SK-N-SH treated with all-trans-retinoic acid at 6 μM for 48 hours (cell line): ENCODE data around the gene ADAM19.

Experiments
- ATAC-seq: fragments of 200-7000 bp; cut with Tn5 transposase; 3 replicates; pipeline ENCODE4 v1.9.1; 2020; ENCODE audit warnings: mild to moderate bottlenecking, moderate library complexity
- ARNTL ChIP-seq: fragments of 450-650 bp; formaldehyde crosslinking; IDR thresholded peaks from 2 replicates; pipeline ENCODE4 v1.5.0; 2020; ENCODE audit warnings: low read depth, mild to moderate bottlenecking, moderate library complexity, borderline replicate concordance
- BACH2 ChIP-seq: fragments of 250-450 bp; sonication (Bioruptor Pico); IDR thresholded peaks from 2 replicates; pipeline ENCODE4 v1.9.0; 2021; ENCODE audit warnings: mild to moderate bottlenecking, borderline replicate concordance
- CSDC2 ChIP-seq: fragments of 250-450 bp; sonication (Bioruptor Pico); IDR thresholded peaks from 2 replicates; pipeline ENCODE4 v1.5.0; 2020; ENCODE audit warnings: mild to moderate bottlenecking, moderate library complexity
- ESRRG ChIP-seq: fragments of 250-450 bp; sonication (Bioruptor Pico); IDR thresholded peaks from 2 replicates; pipeline ENCODE4 v1.6.1; 2021; ENCODE audit warnings: mild to moderate bottlenecking
- GLIS3 ChIP-seq: fragments of 250-450 bp; sonication (Bioruptor Pico); IDR thresholded peaks from 2 replicates; pipeline ENCODE4 v1.5.0; 2020; ENCODE audit warnings: mild to moderate bottlenecking, moderate library complexity
- ISL1 ChIP-seq: fragments of 250-450 bp; sonication (Bioruptor Pico); IDR thresholded peaks from 2 replicates; pipeline ENCODE4 v2.1.2; 2022; ENCODE audit warnings: mild to moderate bottlenecking, moderate library complexity
- OSR1 ChIP-seq: fragments of 250-450 bp; sonication (Bioruptor Pico); IDR thresholded peaks from 2 replicates; pipeline ENCODE4 v1.8.0; 2022; ENCODE audit warnings: moderate library complexity, mild to moderate bottlenecking, inconsistent platforms
- RARB ChIP-seq: fragments of 250-450 bp; sonication (Bioruptor Pico); IDR thresholded peaks from 2 replicates; pipeline ENCODE4 v1.8.0; 2021; ENCODE audit warnings: mild to moderate bottlenecking, moderate library complexity
- TOX ChIP-seq: fragments of 250-450 bp; sonication (Bioruptor Pico); IDR thresholded peaks from 2 replicates; pipeline ENCODE4 v1.8.0; 2021; ENCODE audit warnings: mild to moderate bottlenecking, moderate library complexity, borderline replicate concordance
- ZC3H10 ChIP-seq: fragments of 250-450 bp; sonication (Bioruptor Pico); IDR thresholded peaks from 2 replicates; pipeline ENCODE4 v1.5.1; 2021; ENCODE audit warnings: mild to moderate bottlenecking, moderate library complexity
- ZFP3 ChIP-seq: fragments of 250-450 bp; sonication (Bioruptor Pico); IDR thresholded peaks from 2 replicates; pipeline ENCODE4 v1.5.0; 2020; ENCODE audit warnings: mild to moderate bottlenecking, moderate library complexity
- ZFP30 ChIP-seq: fragments of 450-650 bp; formaldehyde crosslinking; IDR thresholded peaks from 2 replicates; pipeline ENCODE4 v1.5.0; 2022; ENCODE audit warnings: mild to moderate bottlenecking, moderate library complexity
- ZNF70 ChIP-seq: fragments of 450-650 bp; formaldehyde crosslinking; IDR thresholded peaks from 2 replicates; pipeline ENCODE4 v1.5.0; 2020; ENCODE audit warnings: mild to moderate bottlenecking, moderate library complexity
- ZNF8 ChIP-seq: fragments of 450-650 bp; formaldehyde crosslinking; IDR thresholded peaks from 2 replicates; pipeline ENCODE4 v1.5.0; 2020; ENCODE audit warnings: mild to moderate bottlenecking, moderate library complexity
- TF ChIP-seq, protein P1 (sequence below): fragments of 250-450 bp; sonication (Bioruptor Pico); IDR thresholded peaks from 2 replicates; pipeline ENCODE4 v1.5.0; 2020; ENCODE audit warnings: mild to moderate bottlenecking, moderate library complexity
- TF ChIP-seq, protein P2 (sequence below): fragments of 250-450 bp; sonication (Bioruptor Pico); IDR thresholded peaks from 2 replicates; pipeline ENCODE4 v1.8.0; 2020; ENCODE audit warnings: mild to moderate bottlenecking, moderate library complexity, borderline replicate concordance
- TF ChIP-seq, protein P3 (sequence below): fragments of 250-450 bp; sonication (Bioruptor Pico); IDR thresholded peaks from 2 replicates; pipeline ENCODE4 v1.8.0; 2021; ENCODE audit warnings: low read depth, mild to moderate bottlenecking, moderate library complexity, borderline replicate concordance
- TF ChIP-seq, protein P4 (sequence below): fragments of 250-450 bp; sonication (Bioruptor Pico); IDR thresholded peaks from 2 replicates; pipeline ENCODE4 v1.5.1; 2021; ENCODE audit warnings: mild to moderate bottlenecking, moderate library complexity

The ADAM19 gene

DNA sequence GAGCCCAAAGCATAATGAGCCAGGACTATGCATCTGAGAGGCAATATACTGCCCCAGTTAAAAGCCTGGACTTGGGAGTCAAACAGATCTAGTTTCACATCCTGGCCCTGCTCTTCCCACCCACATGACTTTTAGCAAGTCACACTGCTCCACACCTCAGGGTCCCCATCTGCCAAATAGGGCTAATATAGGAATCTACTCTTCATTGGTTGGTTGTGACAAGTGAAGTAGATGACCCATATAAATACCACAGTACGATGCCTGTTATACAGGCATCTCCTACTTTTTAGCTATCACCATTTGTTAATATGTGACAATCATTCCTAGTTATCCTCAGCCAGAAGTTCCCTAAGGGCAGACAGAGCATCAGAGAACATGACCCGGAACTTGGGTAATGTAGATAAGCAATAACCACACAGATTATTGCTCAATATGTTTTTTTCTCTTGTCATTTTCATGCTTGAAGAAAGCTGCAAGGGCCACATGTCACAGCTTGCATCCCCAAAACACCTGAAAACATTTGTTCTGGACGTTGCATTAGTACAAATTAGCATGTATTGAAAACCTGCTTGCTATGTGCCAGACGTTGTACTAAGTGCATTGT is 20.4 kb downstream of the ADAM19 start:
- no peak; the same call in 2 of the 3 replicates for ATAC-seq
- TF ChIP-seq, protein P1, sequence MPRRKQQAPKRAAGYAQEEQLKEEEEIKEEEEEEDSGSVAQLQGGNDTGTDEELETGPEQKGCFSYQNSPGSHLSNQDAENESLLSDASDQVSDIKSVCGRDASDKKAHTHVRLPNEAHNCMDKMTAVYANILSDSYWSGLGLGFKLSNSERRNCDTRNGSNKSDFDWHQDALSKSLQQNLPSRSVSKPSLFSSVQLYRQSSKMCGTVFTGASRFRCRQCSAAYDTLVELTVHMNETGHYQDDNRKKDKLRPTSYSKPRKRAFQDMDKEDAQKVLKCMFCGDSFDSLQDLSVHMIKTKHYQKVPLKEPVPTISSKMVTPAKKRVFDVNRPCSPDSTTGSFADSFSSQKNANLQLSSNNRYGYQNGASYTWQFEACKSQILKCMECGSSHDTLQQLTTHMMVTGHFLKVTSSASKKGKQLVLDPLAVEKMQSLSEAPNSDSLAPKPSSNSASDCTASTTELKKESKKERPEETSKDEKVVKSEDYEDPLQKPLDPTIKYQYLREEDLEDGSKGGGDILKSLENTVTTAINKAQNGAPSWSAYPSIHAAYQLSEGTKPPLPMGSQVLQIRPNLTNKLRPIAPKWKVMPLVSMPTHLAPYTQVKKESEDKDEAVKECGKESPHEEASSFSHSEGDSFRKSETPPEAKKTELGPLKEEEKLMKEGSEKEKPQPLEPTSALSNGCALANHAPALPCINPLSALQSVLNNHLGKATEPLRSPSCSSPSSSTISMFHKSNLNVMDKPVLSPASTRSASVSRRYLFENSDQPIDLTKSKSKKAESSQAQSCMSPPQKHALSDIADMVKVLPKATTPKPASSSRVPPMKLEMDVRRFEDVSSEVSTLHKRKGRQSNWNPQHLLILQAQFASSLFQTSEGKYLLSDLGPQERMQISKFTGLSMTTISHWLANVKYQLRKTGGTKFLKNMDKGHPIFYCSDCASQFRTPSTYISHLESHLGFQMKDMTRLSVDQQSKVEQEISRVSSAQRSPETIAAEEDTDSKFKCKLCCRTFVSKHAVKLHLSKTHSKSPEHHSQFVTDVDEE (CRISPR knock-in tag), result no peak
- TF ChIP-seq CSDC2 (CRISPR knock-in tag) (no peak), ZC3H10 (CRISPR knock-in tag) (no peak), BACH2 (CRISPR knock-in tag) (no peak), ARNTL (CRISPR knock-in tag) (no peak), GLIS3 (CRISPR knock-in tag) (no peak), ZNF70 (CRISPR knock-in tag) (no peak), ZFP3 (CRISPR knock-in tag) (no peak)
- TF ChIP-seq, all 23 proteins: peak for 0

DNA sequence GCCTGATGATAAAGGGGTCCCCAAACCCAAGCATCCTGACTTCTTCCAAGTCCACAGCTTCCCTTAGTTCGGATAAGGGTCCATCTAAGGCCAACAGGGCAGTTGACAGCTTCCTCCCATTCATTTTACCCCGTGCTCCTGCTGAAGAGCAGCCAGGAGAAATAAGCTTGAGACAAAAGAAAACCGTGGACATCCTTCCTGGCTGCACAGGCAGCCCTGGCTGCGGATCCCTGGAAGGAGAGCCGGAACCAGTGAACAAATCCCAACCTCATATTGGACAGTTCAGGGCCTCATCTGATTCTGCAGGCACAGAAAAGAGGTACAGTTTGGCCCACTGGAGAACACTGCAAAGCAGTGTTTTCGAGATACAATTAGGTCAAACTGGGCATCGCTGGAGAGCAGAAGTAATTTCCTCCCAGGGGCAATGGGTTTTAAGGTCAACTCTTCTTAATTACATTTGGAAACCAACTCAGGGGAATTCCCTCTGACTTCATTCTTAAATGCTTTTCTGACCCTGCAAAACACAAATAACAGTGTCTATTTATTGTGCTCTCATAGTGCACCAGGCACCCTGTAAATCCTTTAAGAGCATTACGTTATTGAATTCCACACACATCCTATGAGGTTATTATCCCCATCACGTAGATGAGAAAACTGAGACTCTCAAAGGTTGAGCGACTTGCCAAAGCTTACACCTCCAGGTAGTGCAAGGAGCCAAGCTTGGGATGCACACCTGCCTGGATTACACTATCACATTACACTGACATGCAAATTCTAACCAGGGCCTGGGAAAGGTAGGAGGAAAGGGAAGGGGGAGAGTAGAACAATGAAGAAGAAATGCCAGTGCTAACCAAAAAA is 21.2 kb downstream of the ADAM19 start:
- ATAC-seq, result no peak
- no peak for TF ChIP-seq TOX
- TF ChIP-seq ISL1 (CRISPR knock-in tag), result no peak

GRCh38 chr5:157552650-157553049 is 22.9 kb downstream of the ADAM19 start:
- ATAC-seq, result no peak
- TF ChIP-seq OSR1 (CRISPR knock-in tag) (no peak), ZNF8 (peak; percentile 69)

DNA sequence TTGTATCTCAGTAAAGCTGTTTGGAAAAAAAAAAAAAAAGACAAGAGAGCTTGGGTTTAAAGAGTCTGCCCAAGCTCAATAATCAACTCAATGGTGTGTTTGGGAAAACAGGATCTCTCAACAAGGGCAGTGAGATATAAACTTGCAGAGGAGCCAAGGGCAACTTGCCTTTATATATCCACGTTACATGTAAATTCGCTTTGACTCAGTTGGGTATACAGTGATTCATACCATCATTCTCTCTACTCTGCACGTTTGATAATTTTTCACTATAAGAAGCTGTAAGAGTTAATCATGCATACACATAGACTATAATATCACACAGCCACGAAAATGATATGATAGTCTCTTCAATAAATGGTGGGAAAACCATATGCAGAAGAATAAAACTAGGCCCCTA is 24.9 kb downstream of the ADAM19 start:
- TF ChIP-seq, protein P2, sequence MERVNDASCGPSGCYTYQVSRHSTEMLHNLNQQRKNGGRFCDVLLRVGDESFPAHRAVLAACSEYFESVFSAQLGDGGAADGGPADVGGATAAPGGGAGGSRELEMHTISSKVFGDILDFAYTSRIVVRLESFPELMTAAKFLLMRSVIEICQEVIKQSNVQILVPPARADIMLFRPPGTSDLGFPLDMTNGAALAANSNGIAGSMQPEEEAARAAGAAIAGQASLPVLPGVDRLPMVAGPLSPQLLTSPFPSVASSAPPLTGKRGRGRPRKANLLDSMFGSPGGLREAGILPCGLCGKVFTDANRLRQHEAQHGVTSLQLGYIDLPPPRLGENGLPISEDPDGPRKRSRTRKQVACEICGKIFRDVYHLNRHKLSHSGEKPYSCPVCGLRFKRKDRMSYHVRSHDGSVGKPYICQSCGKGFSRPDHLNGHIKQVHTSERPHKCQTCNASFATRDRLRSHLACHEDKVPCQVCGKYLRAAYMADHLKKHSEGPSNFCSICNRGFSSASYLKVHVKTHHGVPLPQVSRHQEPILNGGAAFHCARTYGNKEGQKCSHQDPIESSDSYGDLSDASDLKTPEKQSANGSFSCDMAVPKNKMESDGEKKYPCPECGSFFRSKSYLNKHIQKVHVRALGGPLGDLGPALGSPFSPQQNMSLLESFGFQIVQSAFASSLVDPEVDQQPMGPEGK (CRISPR knock-in tag), result no peak
- no peak for TF ChIP-seq ZNF8
- TF ChIP-seq RARB, result no peak
- TF ChIP-seq, protein P3, sequence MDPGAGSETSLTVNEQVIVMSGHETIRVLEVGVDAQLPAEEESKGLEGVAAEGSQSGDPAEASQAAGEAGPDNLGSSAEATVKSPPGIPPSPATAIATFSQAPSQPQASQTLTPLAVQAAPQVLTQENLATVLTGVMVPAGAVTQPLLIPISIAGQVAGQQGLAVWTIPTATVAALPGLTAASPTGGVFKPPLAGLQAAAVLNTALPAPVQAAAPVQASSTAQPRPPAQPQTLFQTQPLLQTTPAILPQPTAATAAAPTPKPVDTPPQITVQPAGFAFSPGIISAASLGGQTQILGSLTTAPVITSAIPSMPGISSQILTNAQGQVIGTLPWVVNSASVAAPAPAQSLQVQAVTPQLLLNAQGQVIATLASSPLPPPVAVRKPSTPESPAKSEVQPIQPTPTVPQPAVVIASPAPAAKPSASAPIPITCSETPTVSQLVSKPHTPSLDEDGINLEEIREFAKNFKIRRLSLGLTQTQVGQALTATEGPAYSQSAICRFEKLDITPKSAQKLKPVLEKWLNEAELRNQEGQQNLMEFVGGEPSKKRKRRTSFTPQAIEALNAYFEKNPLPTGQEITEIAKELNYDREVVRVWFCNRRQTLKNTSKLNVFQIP (CRISPR knock-in tag), result no peak
- TF ChIP-seq ESRRG (CRISPR knock-in tag), result no peak
- TF ChIP-seq, protein P1 (CRISPR knock-in tag), result no peak
- TF ChIP-seq ZFP30 (CRISPR knock-in tag), result no peak
- TF ChIP-seq, protein P4, sequence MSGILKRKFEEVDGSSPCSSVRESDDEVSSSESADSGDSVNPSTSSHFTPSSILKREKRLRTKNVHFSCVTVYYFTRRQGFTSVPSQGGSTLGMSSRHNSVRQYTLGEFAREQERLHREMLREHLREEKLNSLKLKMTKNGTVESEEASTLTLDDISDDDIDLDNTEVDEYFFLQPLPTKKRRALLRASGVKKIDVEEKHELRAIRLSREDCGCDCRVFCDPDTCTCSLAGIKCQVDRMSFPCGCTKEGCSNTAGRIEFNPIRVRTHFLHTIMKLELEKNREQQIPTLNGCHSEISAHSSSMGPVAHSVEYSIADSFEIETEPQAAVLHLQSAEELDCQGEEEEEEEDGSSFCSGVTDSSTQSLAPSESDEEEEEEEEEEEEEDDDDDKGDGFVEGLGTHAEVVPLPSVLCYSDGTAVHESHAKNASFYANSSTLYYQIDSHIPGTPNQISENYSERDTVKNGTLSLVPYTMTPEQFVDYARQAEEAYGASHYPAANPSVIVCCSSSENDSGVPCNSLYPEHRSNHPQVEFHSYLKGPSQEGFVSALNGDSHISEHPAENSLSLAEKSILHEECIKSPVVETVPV (CRISPR knock-in tag), result no peak
- no peak for TF ChIP-seq BACH2 (CRISPR knock-in tag)
- ATAC-seq, result no peak
